Breast epithelium (tissue), 3 donors: ENCODE data around the gene UBR3.

Source experiments
- CTCF ChIP-seq, 3 donors: fragments of 450-650 bp; IDR thresholded peaks; one replicate each; pipeline ENCODE4 v1.5.1; 2016 to 2017; ENCODE audit warnings: antibody characterized with exemption in 3 of 3, mild to moderate bottlenecking in 3 of 3, moderate library complexity in 3 of 3
- POLR2A ChIP-seq: fragments of 450-650 bp; IDR thresholded peaks from one replicate; pipeline ENCODE4 v1.6.1; 2016; ENCODE audit warnings: antibody characterized with exemption, mild to moderate bottlenecking, moderate library complexity

GRCh38 chr2:170113168-170113894 is 286.1 kb downstream of the UBR3 start:
- TF ChIP-seq CTCF (IDR thresholded peaks at IDR 0.05) (no peak), POLR2A (no peak)
